ENCODE results near the gene AEBP2.

The AEBP2 gene

DNA sequence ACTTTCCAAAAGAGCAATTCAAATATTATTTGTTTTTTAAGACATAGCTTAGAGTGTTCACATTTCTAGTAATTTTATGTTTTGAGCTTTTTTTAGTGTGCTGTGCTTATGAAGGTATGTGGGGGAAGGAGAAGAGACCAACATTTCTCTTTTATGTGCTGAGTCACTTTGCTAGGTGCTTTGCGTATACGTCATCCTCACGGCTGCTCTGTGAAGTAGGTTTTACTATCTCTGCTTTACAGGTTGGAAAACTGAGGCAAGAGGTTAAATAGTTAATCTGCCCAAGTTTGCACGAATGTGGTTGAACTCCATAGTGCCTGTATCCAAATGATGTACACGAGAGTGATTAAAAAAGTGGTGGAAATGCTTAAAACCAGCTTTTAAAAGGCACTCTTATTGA lies 75.9 kb downstream of the AEBP2 start:
- no peak for DNase-seq

- DNase-seq, result no peak
These were observed 78.3 kb downstream of the AEBP2 start for GRCh38 chr12:19517583-19517982.

DNA sequence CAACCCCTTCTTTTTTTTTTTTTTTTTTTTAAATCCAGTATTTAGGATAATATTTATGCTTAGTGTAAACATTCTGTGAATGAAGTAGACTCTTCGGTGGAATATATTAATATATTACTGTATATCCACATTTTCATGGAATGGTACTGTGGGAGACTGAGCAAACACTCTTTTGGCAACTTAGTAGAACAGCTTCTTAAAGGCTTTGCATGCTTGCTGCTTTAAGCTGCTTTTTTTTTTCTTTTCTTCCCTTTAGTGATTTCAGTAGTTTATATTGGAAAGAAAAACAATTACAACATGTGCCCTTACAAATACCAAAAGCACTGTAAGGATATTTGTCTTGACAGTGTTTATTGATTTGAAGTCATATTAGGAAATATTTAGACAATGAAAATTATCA lies 78.9 kb downstream of the AEBP2 start:
- DNase-seq, result no peak

DNA sequence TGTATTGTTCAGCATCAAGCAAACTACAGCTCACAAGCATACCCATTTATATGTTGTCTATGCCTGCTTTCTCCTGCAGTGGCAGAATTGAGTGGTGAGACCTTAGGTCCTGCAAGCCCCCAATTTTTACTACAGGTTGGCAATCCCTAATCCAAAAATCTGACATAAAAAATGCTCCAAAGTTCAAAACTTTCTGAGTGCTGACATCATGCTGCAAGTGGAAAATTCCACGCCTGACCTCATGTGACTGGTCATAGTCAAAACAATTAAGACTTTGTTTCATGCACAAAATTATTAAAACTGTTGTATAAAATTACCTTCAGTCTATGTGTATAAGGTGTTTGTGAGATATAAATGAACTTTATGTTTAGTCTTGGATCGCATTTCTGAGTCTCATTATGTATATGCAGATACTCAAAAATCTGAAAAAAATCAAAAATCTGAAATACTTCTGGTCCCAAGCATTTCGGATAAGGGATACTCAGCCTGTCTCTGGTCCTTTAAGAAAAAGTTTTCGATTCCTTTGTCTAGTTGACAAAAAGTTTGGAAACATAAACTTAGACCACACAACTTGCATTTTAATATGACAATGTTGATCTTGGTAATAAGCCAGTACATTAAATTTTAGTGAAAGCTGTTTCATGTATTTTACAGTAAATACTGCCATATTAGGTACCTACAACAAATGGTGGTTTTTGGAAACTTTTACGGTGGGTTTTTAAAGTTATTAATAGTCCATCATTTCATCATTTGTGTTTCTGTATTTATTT lies 81.5 kb downstream of the AEBP2 start:
- no peak for DNase-seq

DNA sequence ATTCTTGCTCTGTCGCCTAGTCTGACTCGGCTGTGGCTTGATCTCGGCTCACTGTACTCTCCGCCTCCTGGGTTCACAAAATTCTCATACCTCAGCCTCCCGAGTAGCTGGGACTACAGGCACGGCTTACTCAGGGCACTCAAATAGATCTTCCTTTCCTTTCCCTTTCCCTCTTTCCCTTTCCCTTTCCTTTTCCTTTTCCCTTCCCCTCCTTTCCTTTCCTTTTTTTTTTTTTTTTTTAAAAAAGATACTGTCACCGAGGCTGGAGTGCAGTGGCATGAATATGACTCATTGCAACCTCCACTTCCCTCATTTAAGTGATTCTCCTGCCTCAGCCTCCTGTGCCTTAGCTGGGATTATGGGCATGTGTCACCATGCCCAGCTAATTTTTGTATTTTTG lies 86.0 kb downstream of the AEBP2 start:
- DNase-seq, result no peak

DNA sequence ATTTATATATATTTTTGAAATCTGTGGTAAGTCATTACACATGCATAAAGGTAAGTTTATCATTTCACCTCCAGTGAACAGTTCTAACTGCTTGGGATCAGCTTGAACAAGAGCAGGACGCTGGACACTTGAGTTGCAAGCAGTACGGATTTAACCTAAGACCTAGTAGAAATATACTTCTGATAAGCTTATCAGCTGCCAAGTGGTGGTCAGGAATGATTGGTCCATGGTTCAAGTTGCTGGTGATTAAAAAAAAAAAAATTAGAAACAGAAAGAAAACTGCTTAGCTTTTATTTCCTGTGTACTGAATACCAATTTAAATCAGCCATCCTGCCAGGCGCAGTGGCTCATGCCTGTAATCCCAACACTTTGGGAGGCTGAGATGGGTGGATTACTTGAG lies 88.6 kb downstream of the AEBP2 start:
- DNase-seq, result no peak

GRCh38 chr12:19528750-19529149 lies 89.5 kb downstream of the AEBP2 start:
- no peak for DNase-seq

DNA sequence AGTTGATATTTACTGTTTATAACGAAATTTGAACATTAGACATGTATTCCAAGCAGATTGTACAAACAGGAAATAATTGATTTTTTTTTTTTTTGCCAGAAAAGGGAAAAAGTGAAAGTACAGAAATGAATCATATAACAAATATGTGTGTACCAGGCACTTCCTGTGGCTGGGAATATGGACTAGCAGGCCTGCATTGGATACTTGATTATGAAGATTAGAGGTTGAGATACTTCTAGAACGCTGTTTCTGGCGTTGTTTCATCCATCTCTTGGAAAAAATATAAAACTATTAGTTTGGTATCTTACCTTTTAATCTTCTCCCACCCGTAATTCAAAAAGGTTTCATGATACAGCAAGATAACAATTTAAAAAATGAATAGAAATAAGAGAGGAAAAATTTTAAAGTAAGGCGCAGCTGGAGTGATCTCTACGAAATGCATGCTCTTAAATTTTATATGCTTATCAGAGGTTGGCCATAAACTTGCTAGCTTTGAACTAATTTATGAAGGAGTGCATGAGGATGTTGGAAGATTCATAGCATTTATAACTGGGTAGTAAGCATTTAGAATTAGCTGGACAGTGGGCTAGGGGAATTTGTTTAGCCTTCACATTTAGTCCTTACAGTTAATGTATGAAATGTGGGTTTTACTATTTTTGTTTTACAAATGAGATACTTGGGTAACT lies 90.8 kb downstream of the AEBP2 start:
- DNase-seq, result no peak

DNA sequence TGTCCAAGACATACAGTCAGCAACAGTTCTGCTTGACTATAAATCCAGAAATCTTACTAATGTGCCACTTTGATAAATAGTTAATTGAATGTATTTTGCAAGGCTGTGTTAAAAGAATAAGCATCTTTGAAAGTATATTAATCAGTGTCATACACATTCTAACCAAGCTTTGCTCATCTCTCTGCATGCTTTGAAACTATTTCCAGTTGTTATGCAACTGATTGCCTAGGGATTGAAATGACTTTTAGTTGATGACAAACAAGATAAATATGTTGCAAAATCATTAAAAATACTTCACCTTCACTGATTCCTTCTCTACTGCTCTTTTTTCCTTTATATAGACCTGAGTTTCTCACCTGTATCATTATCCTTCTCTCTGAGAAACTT lies 91.3 kb downstream of the AEBP2 start:
- no peak for DNase-seq

GRCh38 chr12:19533567-19533966 lies 94.3 kb downstream of the AEBP2 start:
- no peak for DNase-seq

- no peak for DNase-seq
These were observed 99.8 kb downstream of the AEBP2 start for GRCh38 chr12:19539071-19539470.

- no peak for DNase-seq
These were observed 100.5 kb downstream of the AEBP2 start for GRCh38 chr12:19539836-19540235.

DNA sequence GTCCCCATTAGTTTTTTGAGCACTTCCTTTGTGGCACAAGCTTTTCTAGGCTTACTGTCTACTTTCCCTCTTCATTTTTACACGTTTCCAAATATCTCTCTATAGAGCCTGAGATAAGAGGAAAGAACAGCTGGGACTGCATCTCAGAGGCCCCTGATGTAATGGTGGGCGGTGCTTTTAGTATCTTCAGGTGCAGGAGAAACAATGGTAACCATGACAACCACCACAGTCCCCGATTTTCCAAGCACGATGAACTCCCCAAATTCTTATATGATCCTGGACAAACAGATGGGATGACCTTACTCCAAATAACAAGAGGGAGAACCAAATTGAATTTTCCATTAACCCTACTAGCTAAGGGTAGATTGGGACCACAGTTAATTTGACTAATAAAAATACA lies 103.3 kb downstream of the AEBP2 start:
- no peak for DNase-seq

DNA sequence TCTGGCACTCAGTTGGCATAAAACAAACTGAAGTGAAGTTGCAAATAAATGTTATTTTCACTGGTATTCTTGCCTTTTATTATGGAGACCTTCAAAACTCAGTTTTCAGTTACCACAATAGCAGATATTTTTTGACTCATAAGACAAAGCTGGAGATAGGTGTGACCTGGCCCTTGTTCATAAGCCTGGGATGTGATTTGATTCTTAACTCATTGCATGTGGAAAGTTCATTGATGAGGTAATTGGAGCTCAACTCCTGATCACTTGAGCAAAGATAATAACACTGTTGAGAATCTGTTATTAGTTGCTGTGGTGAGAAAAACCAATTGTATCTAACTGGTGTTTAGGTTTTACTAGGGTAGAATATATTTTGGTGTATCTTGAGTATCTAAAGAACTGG lies 105.1 kb downstream of the AEBP2 start:
- no peak for DNase-seq

GRCh38 chr12:19545301-19545700 lies 106.0 kb downstream of the AEBP2 start:
- DNase-seq, result no peak

- no peak for DNase-seq
These were observed 106.7 kb downstream of the AEBP2 start for GRCh38 chr12:19546027-19546426.

DNA sequence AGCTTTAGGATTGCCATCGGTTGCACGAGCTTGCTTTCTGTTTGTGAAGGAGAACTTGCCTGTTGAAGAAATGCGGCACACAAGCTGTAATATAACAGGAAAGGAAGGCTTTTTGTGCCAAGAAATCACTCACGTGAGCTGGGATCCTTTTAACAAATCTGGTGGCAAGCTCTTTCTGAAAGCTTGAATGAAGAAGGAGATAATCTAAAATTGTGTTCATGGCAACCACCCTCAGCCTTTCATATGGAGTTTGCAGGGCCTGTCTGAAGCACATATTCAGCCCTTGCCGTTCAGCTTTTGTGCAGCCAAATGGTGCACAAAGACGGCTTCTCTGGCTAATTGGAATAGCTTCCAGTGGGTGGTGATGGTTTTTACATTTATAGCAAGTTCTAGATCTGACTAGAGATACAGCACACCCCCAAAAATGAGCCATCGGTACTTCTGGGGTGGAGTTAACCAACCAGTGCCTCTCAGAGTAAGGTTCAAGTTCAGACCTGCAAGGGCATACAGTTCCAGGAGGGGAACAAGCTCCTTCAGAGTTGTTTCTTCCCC lies 107.4 kb downstream of the AEBP2 start:
- no peak for DNase-seq

DNA sequence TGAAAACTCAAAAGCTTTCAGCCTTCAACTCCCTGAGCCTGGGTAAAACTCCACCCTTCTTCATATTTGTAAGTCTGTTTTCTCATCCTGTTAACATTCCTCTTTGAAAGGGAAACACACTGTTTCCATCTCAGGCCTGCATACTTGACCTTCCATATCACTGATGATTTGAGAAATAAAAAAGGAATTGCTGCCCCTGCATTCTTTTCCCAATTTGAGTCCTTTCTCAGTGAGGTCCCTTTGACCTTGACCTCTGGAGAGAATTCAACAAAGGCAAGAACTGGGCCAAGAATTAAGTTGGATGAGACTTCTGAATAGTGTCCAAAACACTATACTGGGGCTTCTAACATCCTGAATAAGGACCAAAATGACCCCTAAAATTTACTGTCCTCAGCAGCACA lies 108.0 kb downstream of the AEBP2 start:
- DNase-seq, result no peak

DNA sequence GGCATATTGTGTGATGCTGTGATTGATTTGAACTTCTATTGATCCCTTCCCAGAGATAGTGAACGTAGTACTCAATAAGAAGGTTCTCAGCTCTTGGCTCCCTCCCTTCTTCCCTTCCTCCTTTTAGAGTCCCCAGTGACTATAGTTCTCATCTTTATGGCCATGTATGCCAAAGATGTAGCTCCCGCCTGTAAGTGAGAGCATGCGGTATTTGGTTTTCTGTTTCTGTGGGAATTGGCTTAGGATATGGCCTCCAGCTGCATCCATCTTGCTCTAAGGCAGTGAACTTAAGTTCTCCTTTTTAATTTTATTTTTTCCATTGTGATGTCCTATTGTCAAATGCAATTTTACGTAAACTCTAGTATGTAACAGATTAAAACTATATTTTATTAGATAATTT lies 109.5 kb downstream of the AEBP2 start:
- no peak for DNase-seq

DNA sequence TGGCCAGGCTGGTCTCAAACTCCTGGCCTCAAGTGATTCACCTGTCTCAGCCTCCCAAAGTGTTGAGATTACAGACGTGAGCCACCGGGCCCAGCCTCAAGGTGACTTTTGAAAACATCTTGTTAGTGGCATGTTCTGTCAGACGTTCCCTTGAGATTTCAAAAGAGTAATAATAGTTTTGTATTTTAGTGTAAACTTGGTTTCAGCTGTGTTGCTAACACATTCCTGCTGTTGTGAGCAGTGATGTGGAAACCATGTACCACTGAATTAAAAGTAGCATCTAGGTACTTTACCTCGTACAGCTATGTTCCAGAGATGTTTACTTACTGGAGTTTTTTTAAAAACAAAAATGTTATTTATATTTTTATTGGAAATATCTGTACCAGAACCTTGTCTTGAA lies 111.3 kb downstream of the AEBP2 start:
- DNase-seq, result no peak

DNA sequence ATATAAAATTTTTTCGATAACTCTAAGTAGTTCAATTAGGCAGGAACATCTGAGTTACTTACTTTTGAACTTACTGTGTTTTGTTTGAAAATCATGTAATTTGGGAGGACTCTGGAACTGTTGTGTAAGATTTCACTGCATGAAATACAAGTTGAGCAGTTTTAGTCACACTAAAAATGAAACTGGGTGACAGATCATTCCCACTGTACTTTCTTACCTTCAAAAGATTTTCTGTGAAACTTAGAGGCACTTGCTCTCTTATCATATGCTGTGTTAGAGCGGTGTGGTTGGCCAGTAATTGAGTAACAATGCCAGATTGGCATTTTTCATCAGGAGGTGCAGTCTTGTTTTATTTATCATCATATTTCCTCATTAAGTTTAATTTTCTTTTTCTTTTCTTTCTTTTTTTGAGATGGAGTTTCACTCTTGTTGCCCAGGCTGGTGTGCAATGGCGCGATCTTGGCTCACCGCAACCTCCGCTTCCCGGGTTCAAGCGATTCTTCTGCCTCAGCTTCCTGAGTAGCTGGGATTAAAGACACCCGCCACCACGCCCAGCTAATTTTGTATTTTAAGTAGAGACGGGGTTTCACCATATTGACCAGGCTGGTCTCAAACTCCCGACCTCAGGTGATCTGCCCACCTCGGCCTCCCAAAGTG lies 113.3 kb downstream of the AEBP2 start:
- DNase-seq, result peak; percentile 78

GRCh38 chr12:19553175-19553574 lies 113.9 kb downstream of the AEBP2 start:
- no peak for DNase-seq

- DNase-seq, result no peak
These were observed 122.2 kb downstream of the AEBP2 start for GRCh38 chr12:19561411-19561961.
